Measurements from ENCODE around the gene SATB1.
A peak's percentile ranks its signal among the peaks of the same experiment; 100 is the strongest.

Gene SATB1

GRCh38 chr3:18443665-18444594, 18.8 kb upstream of the SATB1 start:
- Histone ChIP-seq H3K9ac (ENCODE audit: low read depth, low read length) (no peak overlapping the region), H3K27me3 (ENCODE audit: control insufficient read depth, insufficient read depth, low read length) (peaks cover 41% of the 10 kb centered on the region), H3K4me1 (ENCODE audit: control insufficient read depth, insufficient read depth, low read length) (peaks cover 15% of the 10 kb centered on the region), H3K36me3 (ENCODE audit: control insufficient read depth, insufficient read depth, low read length) (no peaks in the 10 kb centered on the region), H3K9me3 (ENCODE audit: control insufficient read depth, insufficient read depth, low read length) (no peaks in the 10 kb centered on the region), H3K4me3 (ENCODE audit: low read depth, low read length) (peak overlapping the region; percentile 74), H3K27ac (ENCODE audit: low read depth, low read length) (no peak overlapping the region)

DNA sequence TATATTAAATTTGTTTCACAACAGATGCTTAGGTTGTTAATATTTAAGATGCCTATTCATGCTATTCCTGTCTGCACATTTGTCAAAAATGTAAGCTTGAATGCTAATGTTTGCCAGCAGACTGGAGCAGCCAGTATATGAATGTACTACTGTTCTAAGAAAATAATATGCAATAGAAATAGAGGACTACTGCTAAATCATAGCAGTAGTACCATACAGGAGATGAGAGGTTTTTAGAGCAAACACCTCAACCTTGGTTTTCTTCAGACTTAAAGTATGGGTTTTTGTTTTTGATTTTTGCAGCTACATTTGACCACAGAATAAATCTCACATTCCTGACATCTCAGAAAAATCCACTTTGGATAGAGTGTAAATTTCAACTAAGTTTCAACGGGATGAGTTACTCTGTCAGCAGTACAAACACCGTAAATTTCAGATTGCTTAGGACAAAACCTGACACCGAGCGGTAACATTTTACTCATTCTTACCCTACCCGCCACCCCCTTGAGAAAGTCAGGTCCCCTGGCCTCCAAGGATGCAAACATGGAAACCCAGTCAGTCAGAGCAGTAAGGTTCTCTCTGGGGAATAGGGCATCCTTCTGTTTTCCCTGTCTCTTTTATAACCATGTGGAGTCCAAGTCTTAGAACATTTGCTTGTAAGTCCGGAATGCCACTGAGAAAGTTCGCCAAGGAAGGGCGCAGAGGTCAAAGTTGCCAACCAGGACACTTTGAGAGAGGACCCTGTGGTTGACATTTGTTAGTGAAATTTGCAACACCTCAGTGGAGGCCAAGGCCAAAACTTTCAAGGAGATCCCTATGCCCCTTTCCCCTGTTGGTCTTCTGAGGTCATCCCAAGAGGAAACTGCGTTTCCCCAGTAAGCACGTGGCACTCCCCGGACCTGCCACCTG, 17.9 kb upstream of the SATB1 start:
- H3K4me3 ChIP-seq (ENCODE audit: low read depth, low read length) = peak overlapping the region; percentile 74
- H3K9ac ChIP-seq (ENCODE audit: low read depth, low read length) = no peak overlapping the region
- peaks cover 41% of the 10 kb centered on the region for H3K27me3 ChIP-seq (ENCODE audit: control insufficient read depth, insufficient read depth, low read length)
- H3K36me3 ChIP-seq (ENCODE audit: control insufficient read depth, insufficient read depth, low read length) = no peaks in the 10 kb centered on the region
- no peak overlapping the region for H3K27ac ChIP-seq (ENCODE audit: low read depth, low read length)
- H3K4me1 ChIP-seq (ENCODE audit: control insufficient read depth, insufficient read depth, low read length) = peaks cover 22% of the 10 kb centered on the region
- H3K9me3 ChIP-seq (ENCODE audit: control insufficient read depth, insufficient read depth, low read length) = no peaks in the 10 kb centered on the region

GRCh38 chr3:18441551-18441950, 16.4 kb upstream of the SATB1 start:
- Histone ChIP-seq H3K9ac (ENCODE audit: low read depth, low read length) (no peak overlapping the region), H3K4me1 (ENCODE audit: control insufficient read depth, insufficient read depth, low read length) (peaks cover 19% of the 10 kb centered on the region), H3K36me3 (ENCODE audit: control insufficient read depth, insufficient read depth, low read length) (no peaks in the 10 kb centered on the region), H3K27ac (ENCODE audit: low read depth, low read length) (no peak overlapping the region), H3K27me3 (ENCODE audit: control insufficient read depth, insufficient read depth, low read length) (peaks cover 39% of the 10 kb centered on the region), H3K4me3 (ENCODE audit: low read depth, low read length) (no peak overlapping the region), H3K9me3 (ENCODE audit: control insufficient read depth, insufficient read depth, low read length) (no peaks in the 10 kb centered on the region)

DNA sequence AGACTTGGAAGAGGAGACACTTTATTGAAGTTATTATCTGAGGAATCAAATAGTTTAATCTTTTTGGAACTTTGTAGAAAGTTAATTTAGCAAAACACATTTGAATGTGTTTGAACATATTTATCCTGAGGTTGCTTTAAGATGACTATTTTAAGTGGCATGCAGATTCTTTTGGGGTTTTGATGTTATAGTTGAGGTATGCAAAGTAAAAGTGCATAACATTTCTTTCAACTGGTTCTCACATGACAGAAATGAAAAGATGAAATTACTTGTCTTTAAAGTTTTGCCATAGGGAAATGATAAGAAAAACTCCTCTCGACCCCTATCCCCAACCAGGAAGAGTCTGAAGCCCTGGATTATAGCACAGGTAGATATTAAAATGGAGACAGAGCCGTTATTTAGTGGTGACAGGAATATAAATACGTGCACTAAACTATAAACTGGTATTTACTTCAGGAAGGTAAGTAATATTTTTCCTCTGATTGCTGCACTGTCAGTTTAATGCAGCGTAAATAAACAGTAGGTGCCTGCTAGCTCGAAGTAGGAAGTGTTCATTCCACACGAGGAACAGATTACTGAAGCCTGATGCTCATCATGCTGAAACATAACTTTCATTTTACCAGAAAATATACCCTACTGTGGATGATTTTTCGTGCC, 15.1 kb upstream of the SATB1 start:
- Histone ChIP-seq H3K9me3 (ENCODE audit: control insufficient read depth, insufficient read depth, low read length) (no peaks in the 10 kb centered on the region), H3K4me1 (ENCODE audit: control insufficient read depth, insufficient read depth, low read length) (peaks cover 25% of the 10 kb centered on the region), H3K9ac (ENCODE audit: low read depth, low read length) (no peak overlapping the region), H3K4me3 (ENCODE audit: low read depth, low read length) (no peak overlapping the region), H3K27me3 (ENCODE audit: control insufficient read depth, insufficient read depth, low read length) (peaks cover 31% of the 10 kb centered on the region), H3K27ac (ENCODE audit: low read depth, low read length) (no peak overlapping the region), H3K36me3 (ENCODE audit: control insufficient read depth, insufficient read depth, low read length) (no peaks in the 10 kb centered on the region)

- Histone ChIP-seq H3K4me1 (ENCODE audit: control insufficient read depth, insufficient read depth, low read length) (peaks cover 26% of the 10 kb centered on the region), H3K9me3 (ENCODE audit: control insufficient read depth, insufficient read depth, low read length) (no peaks in the 10 kb centered on the region), H3K27me3 (ENCODE audit: control insufficient read depth, insufficient read depth, low read length) (peaks cover 29% of the 10 kb centered on the region), H3K36me3 (ENCODE audit: control insufficient read depth, insufficient read depth, low read length) (no peaks in the 10 kb centered on the region), H3K27ac (ENCODE audit: low read depth, low read length) (no peak overlapping the region), H3K4me3 (ENCODE audit: low read depth, low read length) (no peak overlapping the region), H3K9ac (ENCODE audit: low read depth, low read length) (no peak overlapping the region)
Observed at GRCh38 chr3:18439281-18439680, 14.1 kb upstream of the SATB1 start.

DNA sequence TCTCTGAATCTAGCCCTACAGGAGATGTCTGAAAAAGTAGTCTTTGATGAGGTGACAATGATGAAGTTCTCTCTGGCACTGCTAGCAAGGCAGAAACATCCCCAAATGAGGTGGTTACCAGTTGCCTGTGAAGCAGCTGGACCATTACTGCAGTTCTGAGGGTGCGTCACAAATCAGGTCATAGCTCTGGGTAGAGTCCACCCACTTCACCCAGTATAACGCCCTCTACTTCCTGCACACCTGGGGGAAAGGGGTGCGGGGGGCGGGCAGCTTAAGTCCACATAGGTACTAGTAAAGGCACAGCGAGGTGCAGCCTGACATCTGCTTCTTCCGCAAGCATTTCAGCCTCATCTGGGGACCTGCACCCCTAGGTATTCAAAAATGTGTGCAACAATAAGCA, 13.4 kb upstream of the SATB1 start:
- Histone ChIP-seq H3K9ac (ENCODE audit: low read depth, low read length) (no peak overlapping the region), H3K9me3 (ENCODE audit: control insufficient read depth, insufficient read depth, low read length) (no peaks in the 10 kb centered on the region), H3K27me3 (ENCODE audit: control insufficient read depth, insufficient read depth, low read length) (peaks cover 22% of the 10 kb centered on the region), H3K27ac (ENCODE audit: low read depth, low read length) (no peak overlapping the region), H3K36me3 (ENCODE audit: control insufficient read depth, insufficient read depth, low read length) (no peaks in the 10 kb centered on the region), H3K4me3 (ENCODE audit: low read depth, low read length) (no peak overlapping the region), H3K4me1 (ENCODE audit: control insufficient read depth, insufficient read depth, low read length) (peaks cover 26% of the 10 kb centered on the region)

DNA sequence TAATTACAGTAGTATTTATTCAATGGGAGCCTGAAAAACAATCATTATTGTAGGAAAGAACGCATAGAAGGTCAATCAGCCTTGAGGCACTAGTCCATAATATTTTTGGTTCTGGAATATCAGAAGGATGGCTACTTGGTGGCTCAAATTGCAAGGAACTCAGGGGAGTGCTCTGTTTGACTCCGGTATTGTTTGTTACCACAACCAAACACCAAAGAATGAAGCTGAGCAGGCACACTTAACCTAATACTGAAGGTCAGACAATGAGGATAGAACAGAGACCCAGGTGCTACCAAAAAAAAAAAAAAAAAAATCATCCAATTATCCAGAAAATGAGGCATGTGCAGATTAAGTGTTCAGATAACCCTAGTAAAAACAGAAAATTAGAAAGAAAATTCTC, 11.1 kb upstream of the SATB1 start:
- Histone ChIP-seq H3K9ac (ENCODE audit: low read depth, low read length) (no peak overlapping the region), H3K4me1 (ENCODE audit: control insufficient read depth, insufficient read depth, low read length) (peaks cover 20% of the 10 kb centered on the region), H3K9me3 (ENCODE audit: control insufficient read depth, insufficient read depth, low read length) (no peaks in the 10 kb centered on the region), H3K27ac (ENCODE audit: low read depth, low read length) (no peak overlapping the region), H3K4me3 (ENCODE audit: low read depth, low read length) (no peak overlapping the region), H3K27me3 (ENCODE audit: control insufficient read depth, insufficient read depth, low read length) (no peaks in the 10 kb centered on the region), H3K36me3 (ENCODE audit: control insufficient read depth, insufficient read depth, low read length) (no peaks in the 10 kb centered on the region)

- Histone ChIP-seq H3K36me3 (ENCODE audit: control insufficient read depth, insufficient read depth, low read length) (no peaks in the 10 kb centered on the region), H3K9me3 (ENCODE audit: control insufficient read depth, insufficient read depth, low read length) (no peaks in the 10 kb centered on the region), H3K27me3 (ENCODE audit: control insufficient read depth, insufficient read depth, low read length) (no peaks in the 10 kb centered on the region), H3K4me1 (ENCODE audit: control insufficient read depth, insufficient read depth, low read length) (peaks cover 20% of the 10 kb centered on the region), H3K9ac (ENCODE audit: low read depth, low read length) (no peak overlapping the region), H3K4me3 (ENCODE audit: low read depth, low read length) (no peak overlapping the region), H3K27ac (ENCODE audit: low read depth, low read length) (no peak overlapping the region)
Observed at GRCh38 chr3:18434711-18435110, 9.6 kb upstream of the SATB1 start.

- Histone ChIP-seq H3K27ac (ENCODE audit: low read depth, low read length) (no peak overlapping the region), H3K36me3 (ENCODE audit: control insufficient read depth, insufficient read depth, low read length) (no peaks in the 10 kb centered on the region), H3K4me1 (ENCODE audit: control insufficient read depth, insufficient read depth, low read length) (peaks cover 20% of the 10 kb centered on the region), H3K4me3 (ENCODE audit: low read depth, low read length) (no peak overlapping the region), H3K9me3 (ENCODE audit: control insufficient read depth, insufficient read depth, low read length) (no peaks in the 10 kb centered on the region), H3K9ac (ENCODE audit: low read depth, low read length) (no peak overlapping the region), H3K27me3 (ENCODE audit: control insufficient read depth, insufficient read depth, low read length) (no peaks in the 10 kb centered on the region)
Observed at GRCh38 chr3:18432752-18433151, 7.6 kb upstream of the SATB1 start.

- Histone ChIP-seq H3K9ac (ENCODE audit: low read depth, low read length) (no peak overlapping the region), H3K4me3 (ENCODE audit: low read depth, low read length) (no peak overlapping the region)
Observed at GRCh38 chr3:18431266-18431665, 6.1 kb upstream of the SATB1 start.

More at GRCh38 chr3:18431266-18431665, 6.1 kb upstream of the SATB1 start:
- no peaks in the 10 kb centered on the region for H3K36me3 ChIP-seq (ENCODE audit: control insufficient read depth, insufficient read depth, low read length)
- H3K4me1 ChIP-seq (ENCODE audit: control insufficient read depth, insufficient read depth, low read length) = peaks cover 28% of the 10 kb centered on the region
- H3K27ac ChIP-seq (ENCODE audit: low read depth, low read length) = no peak overlapping the region
- no peaks in the 10 kb centered on the region for H3K9me3 ChIP-seq (ENCODE audit: control insufficient read depth, insufficient read depth, low read length)
- peaks cover 8% of the 10 kb centered on the region for H3K27me3 ChIP-seq (ENCODE audit: control insufficient read depth, insufficient read depth, low read length)

Measured in HUES48 (cell line).